ENCODE results near the gene DPP7.
A peak's percentile ranks its signal among the peaks of the same experiment; 100 is the strongest.

Gene DPP7

DNA sequence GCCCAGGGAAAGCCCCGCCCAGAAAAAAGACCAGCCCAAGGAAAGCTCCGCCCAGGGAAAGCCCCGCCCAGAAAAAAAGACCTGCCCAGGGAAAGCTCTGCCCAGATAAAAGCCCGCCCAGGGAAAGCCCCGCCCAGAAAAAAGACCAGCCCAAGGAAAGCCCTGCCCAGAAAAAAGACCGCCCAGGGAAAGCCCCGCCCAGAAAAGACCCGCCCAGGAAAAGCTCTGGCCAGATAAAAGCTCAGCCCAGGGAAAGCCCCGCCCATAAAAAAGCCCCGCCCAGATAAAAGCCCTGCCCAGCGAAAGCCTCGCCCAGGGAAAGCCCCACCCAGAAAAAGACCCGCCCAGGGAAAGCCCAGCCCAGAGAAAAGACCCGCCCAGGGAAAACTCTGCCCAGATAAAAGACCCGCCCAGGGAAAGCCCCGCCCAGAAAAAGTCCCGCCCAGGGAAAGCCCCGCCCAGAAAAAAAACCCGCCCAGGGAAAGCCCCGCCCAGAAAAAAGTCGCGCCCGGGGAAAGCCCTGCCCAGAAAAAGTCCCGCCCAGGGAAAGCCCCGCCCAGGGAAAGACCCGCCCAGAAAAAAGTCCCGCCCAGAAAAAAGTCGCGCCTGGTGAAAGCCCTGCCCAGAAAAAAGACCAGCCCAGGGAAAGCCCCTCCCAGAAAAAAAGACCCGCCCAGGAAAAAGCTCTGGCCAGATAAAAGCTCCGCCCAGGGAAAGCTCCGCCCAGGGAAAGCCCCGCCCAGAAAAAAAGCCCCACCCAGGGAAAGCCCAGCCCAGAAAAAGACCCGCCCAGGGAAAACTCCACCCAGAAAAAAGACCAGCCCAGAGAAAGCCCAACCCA, 36.3 kb upstream of the DPP7 start:
- no peak overlapping the region for H3K27ac ChIP-seq
- TF ChIP-seq, protein P1, sequence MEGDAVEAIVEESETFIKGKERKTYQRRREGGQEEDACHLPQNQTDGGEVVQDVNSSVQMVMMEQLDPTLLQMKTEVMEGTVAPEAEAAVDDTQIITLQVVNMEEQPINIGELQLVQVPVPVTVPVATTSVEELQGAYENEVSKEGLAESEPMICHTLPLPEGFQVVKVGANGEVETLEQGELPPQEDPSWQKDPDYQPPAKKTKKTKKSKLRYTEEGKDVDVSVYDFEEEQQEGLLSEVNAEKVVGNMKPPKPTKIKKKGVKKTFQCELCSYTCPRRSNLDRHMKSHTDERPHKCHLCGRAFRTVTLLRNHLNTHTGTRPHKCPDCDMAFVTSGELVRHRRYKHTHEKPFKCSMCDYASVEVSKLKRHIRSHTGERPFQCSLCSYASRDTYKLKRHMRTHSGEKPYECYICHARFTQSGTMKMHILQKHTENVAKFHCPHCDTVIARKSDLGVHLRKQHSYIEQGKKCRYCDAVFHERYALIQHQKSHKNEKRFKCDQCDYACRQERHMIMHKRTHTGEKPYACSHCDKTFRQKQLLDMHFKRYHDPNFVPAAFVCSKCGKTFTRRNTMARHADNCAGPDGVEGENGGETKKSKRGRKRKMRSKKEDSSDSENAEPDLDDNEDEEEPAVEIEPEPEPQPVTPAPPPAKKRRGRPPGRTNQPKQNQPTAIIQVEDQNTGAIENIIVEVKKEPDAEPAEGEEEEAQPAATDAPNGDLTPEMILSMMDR (conservative IDR thresholded peaks at IDR 0.05), result no peak

DNA sequence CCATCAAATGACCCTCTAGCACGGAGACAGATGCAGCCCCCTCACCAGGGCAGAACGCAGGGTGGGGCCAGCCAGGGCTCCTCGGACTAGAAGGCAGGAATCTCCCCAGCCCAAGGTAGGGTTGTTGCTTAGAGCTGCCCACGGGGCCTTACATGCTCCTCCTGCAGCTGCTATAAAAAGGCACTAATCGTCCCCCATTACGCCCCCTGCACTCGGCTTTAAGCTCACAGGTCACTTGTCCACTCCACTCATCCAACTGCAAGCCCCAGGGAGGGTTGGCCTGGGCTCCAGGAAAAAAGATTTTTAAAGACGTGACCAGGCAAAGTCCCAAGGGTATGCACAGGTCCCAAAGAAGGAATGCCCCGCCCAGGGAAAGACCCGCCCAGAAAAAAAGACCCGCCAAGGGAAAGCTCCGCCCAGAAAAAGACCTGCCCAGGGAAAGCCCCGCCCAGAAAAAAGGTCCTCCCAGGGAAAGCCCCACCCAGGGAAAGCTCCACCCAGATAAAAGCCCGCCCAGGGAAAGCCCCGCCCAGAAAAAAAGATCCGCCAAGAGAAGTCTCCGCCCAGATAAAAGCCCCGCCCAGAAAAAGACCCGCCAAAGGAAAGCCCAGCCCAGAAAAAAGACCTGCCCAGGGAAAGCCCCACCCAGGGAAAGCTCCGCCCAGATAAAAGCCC, 35.5 kb upstream of the DPP7 start:
- TF ChIP-seq, protein P1 (conservative IDR thresholded peaks at IDR 0.05), result no peak
- peak overlapping the region; percentile 40; the same call in 1 of the 2 replicates for H3K27ac ChIP-seq

GRCh38 chr9:137149363-137149762, 34.8 kb upstream of the DPP7 start:
- TF ChIP-seq, protein P1 (conservative IDR thresholded peaks at IDR 0.05), result no peak

DNA sequence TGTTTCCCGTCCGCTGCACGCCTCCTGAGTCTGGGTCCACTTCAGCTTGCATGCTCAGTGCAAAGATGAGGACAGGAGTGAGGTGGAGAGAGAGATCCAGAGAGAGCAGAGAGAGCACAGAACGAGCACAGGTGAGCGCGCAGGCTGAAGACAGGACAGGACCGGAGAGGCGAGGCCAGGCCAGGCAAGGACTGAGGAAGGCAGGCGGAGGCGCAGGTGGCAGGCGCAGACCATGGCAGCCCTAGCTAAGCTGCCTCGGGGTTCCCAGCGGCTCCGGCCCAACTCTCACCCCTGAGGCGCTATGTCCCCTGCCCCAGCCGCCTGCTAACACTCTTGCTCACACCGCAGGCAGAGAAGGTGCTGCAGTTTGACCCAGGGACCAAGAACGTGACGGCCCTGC, 34.1 kb upstream of the DPP7 start:
- no peak overlapping the region for H3K27ac ChIP-seq
- TF ChIP-seq, protein P1 (conservative IDR thresholded peaks at IDR 0.05), result no peak

More at GRCh38 chr9:137149363-137149762, 34.8 kb upstream of the DPP7 start:
- H3K27ac ChIP-seq, result peak overlapping the region; percentile 40; the same call in 1 of the 2 replicates

DNA sequence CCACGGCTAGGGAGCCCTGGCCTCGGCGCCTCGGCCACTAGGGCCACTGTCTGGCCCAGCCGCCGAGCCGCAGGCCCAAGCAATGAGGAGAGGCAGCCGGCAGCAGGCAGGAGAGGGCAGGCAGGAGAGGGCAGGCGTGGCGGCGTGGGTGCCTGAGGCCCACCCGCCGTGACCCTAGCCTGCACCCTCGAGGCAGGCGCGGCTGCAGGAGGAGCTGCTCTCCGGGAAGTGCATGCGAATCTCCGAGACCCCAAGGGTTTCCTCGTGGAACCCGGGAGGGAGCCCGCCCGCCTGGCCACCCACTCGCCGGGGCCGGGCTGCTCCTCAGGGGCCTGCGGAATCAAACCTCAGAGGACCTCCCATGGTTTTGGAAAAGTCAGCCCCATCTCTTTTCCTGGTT, 33.7 kb upstream of the DPP7 start:
- TF ChIP-seq, protein P1 (conservative IDR thresholded peaks at IDR 0.05), result no peak
- no peak overlapping the region for H3K27ac ChIP-seq

DNA sequence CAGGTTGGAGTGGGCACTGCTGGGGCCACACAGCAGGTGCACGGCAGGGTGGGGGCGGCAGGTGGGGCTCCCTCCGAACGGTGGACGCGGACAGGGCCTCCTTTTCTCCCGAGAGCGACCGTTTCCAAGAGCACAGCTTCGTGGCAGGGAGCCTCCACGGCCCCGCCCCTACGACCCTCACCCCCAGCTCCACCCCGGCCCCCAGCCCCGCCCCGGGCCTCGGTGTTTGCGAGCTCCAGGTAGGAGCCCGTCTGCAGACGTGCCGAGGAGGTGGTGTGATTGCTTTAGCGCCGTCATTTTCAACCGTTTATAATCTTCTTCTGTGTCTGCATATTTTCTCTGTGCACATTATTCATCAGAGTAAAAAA, 33.2 kb upstream of the DPP7 start:
- TF ChIP-seq, protein P1 (conservative IDR thresholded peaks at IDR 0.05), result no peak
- H3K27ac ChIP-seq, result no peak overlapping the region

DNA sequence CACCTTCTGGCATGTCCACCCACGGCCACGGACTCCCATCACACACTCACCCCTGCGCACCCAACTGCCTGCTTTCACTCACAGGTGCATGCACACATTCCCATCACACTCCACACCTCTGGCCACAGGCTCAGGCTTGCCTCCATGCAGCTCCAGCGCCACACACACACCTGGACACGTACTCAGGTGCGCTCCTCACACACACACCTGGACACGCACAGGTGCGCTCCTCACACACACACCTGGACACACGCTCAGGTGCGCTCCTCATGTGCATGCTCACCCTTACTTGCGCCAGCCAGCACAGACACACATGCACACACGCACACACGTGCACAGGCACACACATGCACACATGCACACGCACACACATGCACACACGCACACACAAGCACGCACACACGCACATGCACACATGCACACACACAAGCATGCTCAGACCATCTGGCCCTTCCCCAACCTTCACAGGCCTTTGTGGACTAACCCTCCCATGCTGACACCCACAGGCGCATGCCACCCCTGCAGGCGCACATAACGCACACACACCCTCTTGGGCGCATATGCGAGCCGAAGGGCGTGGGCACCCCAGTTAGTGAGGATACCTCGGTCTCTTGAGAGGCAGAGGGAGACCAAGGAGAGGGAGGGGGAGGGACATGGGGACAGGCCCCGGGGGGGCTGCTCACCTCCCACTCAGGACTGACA, 32.7 kb upstream of the DPP7 start:
- no peak overlapping the region for H3K27ac ChIP-seq
- TF ChIP-seq, protein P1 (conservative IDR thresholded peaks at IDR 0.05), result no peak

All from VCaP (cell line).